HG03039 (cell line): ENCODE data around the gene BPIFB3.

ENCODE experiments used
- ATAC-seq: cut with Tn5 transposase; IDR thresholded peaks from one replicate; pipeline ENCODE4 v1.9.1; 2021; ENCODE audit warnings: mild to moderate bottlenecking, moderate library complexity; ENCODE audit not compliant: unreplicated experiment

Gene BPIFB3

DNA sequence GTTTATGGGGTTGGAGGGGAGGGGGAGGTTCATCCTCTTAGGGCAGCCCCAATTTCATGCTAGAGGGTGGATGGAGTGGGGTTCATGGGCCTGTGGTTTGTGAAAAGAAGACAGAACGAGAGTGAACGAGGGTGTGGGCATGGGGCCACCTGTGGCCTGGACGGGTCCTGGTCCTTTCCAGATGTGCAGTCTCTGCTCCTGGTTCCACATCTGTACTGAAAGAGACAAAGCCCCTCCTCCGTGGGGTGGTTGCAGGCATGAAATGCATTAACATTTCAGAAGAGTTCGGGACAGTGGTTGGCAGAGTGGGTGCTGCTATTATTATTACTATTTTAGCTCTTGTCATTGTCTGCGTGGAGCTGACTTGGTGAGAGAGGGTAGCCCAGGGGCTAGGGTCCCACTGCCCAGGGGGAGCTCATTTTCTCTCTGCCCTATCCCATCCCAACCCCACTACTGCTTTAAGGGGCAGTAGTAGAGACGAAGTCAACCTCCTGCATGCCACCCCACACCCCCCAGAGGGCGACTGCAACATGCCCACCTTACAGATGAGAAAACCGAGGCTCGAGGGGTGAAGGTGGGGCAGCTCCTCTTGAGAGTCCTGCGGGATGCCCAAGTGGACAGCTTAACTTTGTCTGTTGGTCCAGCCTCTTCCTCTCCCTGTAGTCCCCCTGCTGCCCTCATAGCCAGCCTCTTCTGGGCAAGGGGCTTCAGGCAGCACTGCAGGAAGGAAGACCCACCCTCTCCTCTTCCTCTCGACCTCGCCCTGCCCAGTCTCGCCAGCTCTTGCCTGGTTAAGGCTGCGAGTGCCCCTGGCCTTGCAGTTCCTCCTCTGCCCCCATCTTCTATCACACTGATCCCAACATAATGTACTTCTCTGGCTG is 37.8 kb upstream of the BPIFB3 start:
- ATAC-seq = no peak

DNA sequence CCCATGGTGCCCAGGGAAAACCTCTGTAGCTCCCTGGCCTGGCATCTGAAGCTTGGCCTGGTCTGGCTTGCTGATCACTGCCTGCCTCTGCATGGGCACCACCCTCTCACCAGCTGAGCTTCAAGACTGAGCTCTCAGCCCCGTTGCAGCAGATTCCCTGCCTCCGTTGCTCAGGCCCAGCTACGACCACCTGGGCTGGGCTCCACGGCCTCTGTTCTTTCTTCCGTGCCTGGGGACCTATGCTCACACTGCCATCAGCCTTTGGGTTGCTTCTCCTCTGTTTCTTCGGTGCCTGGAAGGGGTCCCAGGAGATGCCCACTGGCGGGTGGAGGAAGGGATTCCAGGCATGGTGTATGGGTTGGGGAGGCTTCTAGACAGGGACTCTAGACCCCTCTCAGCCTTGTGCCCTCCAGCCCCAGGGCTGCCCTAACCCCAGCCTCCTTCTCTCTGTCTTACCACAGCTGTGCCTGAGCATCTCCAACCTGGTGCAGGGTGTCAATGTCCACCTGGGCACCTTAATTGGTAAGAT is 37.1 kb upstream of the BPIFB3 start:
- ATAC-seq = no peak

DNA sequence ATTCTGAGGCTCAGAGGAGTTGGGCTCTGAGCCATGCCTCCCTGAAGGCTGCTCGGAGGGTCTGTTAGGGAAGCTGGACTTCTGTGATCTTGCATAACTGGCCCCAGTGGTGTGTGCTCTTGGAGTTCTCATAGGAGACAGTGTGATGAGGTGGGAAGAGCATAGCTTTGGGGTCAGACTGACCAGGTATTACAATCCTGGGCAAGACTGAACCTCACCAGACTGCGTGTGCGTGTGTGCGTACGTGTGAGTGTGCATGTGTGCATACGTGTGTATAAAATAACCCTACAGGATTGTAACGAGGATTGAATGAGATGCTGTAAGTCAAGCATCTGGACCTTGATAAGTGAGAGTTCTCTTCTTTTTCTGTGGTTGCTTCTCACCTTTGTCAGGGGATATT is 36.2 kb upstream of the BPIFB3 start:
- ATAC-seq = no peak

DNA sequence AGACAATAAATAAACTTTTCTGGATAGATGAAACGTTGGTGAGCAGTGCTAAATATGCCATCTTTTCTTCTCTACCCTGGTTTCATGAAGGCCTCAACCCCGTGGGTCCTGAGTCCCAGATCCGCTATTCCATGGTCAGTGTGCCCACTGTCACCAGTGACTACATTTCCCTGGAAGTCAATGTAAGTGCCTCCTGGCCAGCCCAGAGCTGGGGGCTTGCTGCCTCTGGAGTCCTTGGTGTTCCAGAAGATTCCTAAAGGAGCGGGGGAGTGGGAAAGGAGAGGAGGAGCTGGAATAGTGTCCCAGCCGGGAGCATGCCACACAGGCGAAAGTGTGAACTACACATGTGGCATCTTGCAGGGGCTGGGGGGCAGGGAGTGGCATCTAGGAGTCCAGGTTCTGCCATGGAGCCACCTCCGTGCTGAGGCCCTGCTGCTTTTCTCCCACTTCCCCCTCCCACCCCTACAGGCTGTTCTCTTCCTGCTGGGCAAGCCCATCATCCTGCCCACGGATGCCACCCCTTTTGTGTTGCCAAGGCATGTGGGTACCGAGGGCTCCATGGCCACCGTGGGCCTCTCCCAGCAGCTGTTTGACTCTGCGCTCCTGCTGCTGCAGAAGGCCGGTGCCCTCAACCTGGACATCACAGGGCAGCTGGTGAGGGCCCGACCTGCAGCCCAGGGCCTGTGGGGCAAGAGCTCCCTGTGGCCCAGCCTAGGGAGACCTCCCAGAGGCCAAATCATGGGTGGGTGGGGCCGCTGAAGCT is 35.4 kb upstream of the BPIFB3 start:
- no peak for ATAC-seq

DNA sequence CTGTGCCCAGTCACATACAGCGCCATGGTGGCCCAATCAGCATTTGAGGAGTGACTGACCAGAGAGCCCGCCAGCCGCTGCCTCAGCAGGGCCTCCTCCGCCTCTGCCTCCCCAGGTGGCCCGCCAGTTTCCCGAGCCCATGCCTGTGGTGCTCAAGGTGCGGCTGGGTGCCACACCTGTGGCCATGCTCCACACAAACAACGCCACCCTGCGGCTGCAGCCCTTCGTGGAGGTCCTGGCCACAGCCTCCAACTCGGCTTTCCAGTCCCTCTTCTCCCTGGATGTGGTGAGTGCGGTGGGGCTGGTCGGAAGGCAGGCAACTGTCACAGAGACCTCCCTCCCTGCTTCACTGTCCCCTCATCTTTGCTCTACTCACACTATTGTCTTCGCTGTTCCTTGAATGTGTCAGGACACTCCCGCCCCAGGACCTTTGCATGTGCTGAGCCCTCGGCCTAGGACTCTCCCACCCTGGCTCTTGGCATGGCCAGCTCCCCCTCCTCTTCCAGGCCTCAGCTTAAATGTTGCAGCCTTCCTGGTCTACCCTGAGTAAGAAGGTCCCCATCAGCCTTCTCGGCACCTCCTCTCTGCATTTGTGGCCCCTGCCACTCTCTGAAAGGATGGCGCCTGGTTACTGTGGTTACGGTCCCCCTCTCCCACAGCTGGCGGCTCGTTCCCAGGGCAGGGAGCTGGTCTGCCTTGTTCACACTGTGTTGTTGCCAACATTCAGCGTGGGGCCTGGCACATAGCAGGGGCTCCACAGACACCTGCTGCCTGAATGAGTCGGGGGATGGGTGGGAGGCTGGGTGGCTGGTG is 34.0 kb upstream of the BPIFB3 start:
- no peak for ATAC-seq

DNA sequence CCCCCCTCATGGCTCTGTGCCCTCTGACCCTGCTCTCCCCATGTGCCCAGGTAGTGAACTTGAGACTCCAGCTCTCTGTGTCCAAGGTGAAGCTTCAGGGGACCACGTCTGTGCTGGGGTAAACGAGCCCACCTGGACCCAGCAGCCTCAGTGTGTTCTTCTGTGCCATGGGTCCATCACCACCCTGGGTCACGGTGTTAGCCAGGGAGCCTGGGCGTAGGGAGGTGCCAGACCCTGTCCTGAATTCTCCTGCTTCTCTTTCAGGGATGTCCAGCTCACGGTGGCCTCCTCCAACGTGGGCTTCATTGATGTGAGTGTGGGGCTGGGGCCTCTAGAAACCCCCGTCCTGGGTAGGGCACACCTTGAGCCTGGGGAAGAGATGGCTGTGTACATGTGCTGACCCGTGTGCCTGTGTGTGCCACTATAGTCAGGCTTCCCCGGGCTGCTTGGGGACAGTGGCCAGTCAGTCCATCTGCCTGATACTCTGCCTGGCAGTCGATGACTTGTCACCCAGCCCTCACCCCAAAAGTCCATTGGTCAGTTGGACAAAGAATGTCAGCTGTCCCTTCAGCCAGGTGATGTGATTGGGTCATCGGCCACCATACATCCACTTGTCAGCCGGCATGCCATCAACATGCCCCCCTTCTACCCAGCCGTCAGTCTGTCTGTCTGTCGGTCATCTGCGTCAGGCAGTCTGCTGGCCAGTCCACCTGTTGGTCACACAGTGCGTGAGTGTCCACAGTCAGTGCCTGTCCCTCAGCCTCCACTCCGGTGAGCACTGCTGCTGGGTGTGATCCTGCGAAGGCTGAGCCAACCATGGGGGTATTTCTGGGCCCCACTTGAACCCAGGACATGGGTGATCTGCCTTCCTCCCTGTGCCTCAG is 33.2 kb upstream of the BPIFB3 start:
- no peak for ATAC-seq

DNA sequence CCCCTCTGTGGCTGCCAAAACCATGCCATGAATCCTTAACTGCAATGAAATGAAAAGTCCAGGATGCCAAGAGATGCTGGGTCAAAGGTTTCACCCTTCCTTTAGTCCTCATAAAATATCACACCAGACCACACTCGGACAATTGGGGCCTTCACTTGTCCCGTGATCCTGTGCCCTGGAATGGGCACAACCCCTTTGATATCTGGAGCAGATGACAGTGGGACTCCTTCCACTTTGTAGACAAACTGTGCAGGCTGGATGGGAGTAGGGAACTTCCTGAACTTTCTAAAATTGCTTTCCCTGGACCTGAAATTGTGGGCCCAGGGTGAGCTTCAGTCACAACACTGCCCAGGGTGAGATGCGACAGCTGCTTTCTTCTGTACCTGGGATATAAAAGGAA is 31.8 kb upstream of the BPIFB3 start:
- no peak for ATAC-seq

DNA sequence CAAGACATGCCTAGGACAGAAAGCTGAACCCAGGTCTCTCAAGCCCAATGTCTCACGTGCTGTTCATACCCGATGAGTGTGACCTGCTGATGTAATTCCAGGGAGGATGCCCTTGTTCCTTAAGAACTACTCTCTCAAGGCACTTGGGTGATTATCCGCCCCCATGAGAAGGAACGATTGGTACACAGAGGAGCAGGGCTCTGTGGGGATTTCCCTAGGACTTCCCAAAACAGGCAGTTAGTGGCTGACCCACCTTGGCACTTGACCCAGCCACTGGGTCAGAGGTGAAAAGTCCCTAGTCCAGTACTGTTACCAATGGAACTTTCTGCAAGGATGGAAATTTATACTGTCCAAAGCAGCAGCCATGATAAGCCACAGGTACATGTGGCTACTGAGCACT is 31.4 kb upstream of the BPIFB3 start:
- ATAC-seq = no peak

DNA sequence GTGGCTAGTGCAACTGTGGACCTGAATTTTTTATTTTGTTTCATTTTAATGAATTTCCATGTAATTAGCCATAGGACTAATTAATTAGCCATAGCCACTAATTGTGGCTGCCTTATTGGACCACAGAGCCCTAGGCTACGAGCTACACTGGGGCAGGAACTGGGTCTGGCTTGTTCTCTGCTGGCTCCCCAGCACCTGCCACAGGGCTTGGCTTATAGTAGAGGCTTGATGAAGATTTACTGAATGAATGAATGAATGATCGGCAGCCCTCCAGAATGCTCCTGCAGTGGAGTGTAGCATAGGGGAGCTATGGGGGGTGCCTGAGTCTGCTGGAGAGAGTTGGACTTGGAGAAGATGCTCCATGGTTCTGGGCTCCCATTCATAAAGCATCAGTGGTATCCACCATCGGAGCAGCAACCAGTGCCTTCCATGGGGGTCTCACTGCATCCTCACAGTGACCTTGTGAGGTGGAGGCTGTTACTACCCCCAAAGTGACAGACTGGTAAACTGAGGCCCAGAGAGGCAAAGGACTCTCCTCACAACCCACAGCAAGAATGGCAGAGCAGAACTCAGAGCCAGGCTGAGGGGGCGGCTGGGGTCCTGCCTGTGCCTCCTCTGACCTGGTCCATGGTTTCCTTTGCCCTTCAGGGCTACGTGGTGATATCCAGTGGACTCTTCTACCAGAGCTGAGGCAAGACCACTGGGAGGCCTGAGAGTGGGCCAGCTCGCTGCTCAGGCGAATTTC is 30.8 kb upstream of the BPIFB3 start:
- ATAC-seq = no peak

DNA sequence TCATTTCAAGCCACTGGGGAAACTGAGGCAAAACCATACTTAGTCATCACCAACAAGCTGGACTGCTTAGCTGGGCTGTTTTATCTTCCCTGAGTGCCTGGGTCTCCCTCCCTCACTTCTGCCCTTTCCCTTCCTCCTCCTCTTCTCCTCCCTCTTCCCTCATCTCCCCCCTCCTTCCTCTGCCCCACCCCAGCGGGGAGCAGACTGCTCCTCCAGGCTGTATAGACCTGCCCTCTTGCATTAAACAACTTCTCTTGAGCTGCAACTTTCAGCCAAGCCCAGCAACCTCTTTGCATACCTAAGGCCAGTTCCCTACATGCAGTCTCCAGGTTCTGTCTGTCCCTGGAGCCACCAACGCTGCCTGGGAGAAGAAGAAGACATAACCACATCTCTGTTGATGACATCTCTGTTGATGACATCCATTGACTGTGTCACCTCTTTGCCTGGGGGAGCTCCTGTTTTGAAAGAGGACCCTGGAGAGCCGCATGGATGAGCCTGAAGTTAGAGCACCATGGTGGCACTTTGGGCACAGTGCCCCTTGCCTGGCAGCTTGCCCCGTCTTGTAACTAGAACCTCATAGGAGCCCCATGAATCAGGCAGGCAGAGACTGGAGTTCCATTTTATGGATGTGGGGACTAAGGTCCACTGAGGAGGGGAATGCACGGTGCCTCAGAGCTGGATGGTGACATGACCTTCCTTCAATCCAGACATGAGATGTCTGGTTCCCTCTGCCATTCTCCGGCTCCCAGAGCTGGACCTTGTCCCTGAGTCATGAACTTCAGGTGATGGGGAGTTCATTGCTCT is 30.1 kb upstream of the BPIFB3 start:
- no peak for ATAC-seq

DNA sequence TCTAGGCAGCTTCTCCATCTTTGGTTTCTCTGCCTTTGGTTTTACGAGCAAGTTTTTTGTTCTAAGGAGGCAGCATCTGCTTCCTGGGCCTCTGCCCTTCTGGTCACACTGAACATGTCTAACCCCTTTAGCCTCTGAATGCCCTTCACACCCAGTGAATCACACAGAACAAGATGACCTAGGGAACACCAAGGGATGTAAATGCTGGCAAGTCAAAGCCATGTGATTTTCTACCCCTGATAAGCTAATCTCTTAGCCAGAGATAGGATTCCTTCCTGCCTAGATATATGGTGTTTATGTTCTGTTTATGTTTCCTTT is 29.5 kb upstream of the BPIFB3 start:
- no peak for ATAC-seq

DNA sequence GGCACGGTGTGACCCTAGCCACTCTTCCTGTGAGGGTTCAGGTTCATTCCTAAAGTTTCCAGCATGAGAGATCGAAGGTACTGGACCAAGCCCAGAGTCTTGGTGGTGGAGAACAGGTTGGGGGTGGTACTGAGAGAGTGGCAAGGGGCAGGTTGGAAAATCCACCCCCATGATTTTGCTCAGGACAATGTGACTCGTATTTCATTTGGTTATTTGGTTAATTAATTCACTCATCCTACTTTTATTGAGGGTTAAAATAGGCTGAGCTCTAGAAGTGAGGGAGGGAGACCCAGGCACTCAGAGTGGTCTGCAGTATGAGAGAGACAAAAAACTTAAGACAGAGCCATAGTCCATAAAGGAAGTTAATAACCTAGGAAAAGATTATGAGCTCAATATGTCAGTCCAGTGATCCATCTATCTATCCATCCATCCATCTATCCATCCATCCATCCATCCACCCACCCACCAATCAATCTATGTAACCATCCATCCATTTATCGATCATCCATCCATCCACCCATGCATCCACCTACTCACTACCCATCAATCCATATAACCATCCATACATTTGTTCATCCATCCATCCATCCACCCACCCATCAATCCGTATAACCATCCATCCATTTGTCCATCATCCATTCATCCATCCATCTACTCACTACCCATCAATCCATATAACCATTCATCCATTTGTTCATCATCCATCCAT is 28.9 kb upstream of the BPIFB3 start:
- no peak for ATAC-seq

DNA sequence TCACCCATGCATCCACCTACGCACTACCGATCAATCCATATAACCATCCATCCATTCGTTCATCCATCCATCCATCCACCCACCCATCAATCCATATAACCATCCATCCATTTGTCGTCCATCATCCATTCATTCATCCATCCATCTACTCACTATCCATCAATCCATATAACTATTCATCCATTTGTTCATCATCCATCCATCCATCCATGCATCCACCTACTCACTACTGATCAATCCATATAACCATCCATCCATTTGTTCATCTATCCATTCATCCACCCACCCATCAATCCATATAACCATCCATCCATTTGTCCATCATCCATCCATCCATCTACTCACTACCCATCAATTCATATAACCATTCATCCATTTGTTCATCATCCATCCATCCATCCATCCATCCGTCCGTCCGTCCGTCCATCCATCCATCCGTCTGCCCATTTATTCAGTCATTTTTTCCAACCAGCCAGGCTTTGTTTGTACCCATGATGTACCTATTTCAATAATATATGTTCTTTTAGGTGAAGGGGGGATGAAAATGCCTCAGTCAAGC is 28.3 kb upstream of the BPIFB3 start:
- ATAC-seq = no peak

DNA sequence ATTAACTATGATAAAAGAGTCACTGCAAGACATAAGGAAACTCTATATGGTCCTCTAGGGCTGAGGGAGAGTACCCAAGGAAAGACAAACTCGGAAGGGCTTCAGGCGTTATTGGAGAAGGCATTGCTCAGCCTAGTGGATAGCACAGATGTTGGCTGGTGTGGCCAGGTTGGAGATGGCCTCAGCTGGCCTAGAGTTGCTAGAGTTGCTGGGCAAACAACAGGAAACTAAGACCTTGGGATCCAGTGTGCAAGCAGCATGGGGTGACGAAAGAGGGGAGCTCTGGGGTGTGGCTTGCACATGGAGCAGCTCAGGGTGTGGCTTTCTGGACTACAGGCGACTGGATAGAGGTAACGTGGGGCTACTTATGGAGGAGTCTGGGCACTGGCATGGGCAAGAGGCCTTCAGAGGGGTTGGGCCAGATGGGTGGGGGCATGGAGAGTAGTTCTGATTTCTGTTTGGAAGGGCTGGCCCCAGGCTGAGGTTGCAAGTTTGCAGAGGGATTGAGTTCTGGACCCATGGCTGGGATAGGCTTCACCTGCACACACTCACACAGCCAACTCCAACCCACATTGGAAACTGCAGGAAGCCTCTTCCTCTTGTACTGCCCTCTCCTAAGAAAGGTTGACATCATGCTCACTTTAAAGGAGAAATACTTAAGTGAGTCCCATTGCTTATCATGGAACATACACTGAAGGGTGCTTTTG is 27.5 kb upstream of the BPIFB3 start:
- ATAC-seq = no peak

DNA sequence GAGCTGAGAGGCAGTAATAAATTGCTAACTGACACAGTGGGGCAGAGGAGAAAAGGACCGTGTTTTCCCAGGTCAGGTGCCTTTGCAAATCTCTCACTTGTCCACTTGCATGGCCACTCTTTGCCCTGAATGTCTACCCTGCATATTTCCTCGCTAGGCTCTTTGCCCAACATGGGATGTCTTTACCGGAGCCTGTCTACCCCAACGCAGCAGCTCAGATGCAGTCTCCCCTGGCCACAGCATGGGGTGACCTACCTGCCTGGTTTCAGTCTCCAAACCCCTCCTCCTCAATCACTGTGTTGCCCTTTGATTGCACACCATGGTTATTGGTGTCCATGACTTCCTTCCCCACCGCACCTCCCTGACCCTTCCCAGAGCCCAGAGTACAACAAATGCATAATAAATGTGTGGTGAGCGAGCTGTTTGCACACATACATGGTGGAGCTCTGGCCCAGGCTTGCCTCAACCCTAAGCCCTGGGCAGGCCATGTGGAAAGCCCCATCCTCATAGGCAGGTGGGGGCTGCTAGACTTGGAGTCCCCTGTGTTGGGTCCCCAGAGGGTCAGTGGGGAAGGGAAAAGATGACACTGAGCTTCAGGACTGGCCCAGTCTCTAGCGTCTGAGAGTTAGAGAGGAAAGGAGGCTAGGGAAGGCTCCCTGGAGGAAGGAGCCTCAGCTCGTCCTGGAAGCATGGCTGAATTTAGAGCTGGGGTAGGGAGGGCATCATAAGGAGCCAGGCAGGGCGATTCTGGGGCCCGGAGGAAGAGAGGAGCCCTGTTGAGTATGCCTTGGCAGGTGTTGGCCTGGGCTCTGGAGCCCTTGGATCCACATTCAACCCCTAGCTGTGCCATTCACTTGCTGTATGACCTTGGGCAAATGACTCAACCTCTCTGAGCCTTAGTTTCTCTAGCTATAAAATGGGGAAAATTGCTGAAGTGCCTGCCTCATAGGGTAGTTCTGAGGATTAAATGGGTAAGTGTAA is 26.6 kb upstream of the BPIFB3 start:
- no peak for ATAC-seq
